GM21390 (cell line): ENCODE results near the gene CATSPERB.
"Not testable (repeated sequence)": the region's sequence is repeated elsewhere in the genome, so short reads cannot be mapped to it uniquely, and the experiment has no call there.

Experiments used
- ATAC-seq: cut with Tn5 transposase; IDR thresholded peaks from one replicate; pipeline ENCODE4 v1.9.1; 2021; ENCODE audit not compliant: unreplicated experiment

Gene CATSPERB

DNA sequence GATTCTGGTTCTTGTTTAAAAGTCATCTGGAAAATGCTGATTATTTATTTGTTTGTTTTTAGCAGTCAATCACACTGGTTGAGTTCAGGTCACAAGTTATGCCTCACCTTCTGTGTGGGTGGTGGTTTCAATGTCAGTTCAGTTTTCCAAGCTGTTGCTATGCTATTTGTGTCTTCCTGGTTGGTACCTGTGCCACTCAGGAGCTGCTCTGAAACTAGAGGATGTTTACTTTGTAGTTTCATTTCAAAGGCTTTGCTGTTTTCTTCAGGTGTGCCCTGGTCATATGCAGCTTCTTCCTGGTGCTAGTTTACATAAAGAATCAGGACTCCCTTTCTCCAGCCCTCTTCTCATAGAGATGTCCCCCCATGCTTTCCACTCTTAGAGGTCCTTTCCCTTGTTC is 146.0 kb downstream of the CATSPERB start:
- ATAC-seq = no peak

DNA sequence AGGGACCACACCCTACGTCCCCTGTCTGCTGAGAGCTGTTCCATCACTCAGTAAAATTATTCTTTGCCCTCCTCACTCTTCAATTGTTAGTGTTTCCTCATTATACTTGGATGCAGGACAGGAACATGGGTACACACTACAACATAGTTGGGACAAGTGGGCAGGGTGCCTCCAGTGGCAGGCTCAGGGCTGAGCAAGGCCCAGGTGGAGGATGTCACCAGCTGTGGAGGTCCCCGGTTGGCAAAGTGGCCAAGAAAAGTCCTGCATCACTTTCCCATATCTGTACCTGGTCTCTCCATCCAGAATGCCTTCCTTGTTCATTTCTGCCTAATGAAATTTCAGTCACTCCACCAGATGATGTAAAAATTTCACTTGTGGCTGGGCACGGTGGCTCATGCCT is 149.1 kb downstream of the CATSPERB start:
- no peak for ATAC-seq

GRCh38 chr14:91580876-91581577 is 150.9 kb downstream of the CATSPERB start:
- no peak for ATAC-seq

- ATAC-seq = no peak
Measured at GRCh38 chr14:91577632-91578233, 154.2 kb downstream of the CATSPERB start.

GRCh38 chr14:91575469-91576208 is 156.2 kb downstream of the CATSPERB start:
- ATAC-seq = no peak

GRCh38 chr14:91573894-91574837 is 157.7 kb downstream of the CATSPERB start:
- no peak for ATAC-seq

DNA sequence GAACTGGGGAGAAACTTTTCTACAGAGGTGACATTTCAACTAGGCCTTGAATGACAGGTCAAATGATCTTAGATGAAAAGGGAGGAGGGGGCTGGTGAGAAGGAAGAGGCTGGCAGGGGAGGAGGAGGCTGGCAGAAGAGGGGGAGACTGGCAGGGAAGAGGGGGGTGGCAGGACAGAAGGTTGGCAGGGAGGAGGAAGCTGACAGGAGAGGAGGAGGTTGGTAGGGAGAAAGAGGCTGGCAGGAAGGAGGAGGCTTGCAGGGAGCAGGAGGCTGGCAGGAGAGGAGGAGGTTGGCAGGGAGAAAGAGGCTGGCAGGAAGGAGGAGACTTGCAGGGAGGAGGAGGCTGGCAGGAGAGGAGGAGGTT is 158.4 kb downstream of the CATSPERB start:
- ATAC-seq = no peak

GRCh38 chr14:91570021-91570420 is 161.9 kb downstream of the CATSPERB start:
- no peak for ATAC-seq

GRCh38 chr14:91569301-91569700 is 162.6 kb downstream of the CATSPERB start:
- ATAC-seq = no peak

DNA sequence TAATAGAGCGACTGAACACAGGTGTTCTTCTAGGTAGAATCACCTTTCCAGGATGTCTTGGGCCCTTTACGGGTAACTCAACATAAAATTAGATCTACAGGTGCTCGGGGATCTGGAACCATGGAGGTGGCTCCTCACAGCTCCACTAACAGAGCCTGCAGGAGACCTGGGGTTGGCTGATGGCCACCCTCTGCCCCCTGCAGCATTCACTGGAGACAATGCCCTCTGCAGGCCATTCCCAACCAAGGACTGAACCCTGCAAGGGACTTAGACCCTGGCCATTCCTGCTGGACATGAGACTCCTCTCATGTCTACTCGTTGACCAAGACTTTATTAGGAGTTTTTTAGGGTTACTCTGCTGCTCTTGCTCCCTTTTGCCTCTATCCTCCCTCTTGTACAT is 163.3 kb downstream of the CATSPERB start:
- ATAC-seq = no peak

- not testable (repeated sequence) for ATAC-seq
Measured at GRCh38 chr14:91567827-91568226, 164.1 kb downstream of the CATSPERB start.

- no peak for ATAC-seq
Measured at GRCh38 chr14:91555531-91555930, 176.4 kb downstream of the CATSPERB start.

GRCh38 chr14:91554535-91555332 is 177.2 kb downstream of the CATSPERB start:
- ATAC-seq = no peak

GRCh38 chr14:91548108-91548507 is 183.8 kb downstream of the CATSPERB start:
- no peak for ATAC-seq

DNA sequence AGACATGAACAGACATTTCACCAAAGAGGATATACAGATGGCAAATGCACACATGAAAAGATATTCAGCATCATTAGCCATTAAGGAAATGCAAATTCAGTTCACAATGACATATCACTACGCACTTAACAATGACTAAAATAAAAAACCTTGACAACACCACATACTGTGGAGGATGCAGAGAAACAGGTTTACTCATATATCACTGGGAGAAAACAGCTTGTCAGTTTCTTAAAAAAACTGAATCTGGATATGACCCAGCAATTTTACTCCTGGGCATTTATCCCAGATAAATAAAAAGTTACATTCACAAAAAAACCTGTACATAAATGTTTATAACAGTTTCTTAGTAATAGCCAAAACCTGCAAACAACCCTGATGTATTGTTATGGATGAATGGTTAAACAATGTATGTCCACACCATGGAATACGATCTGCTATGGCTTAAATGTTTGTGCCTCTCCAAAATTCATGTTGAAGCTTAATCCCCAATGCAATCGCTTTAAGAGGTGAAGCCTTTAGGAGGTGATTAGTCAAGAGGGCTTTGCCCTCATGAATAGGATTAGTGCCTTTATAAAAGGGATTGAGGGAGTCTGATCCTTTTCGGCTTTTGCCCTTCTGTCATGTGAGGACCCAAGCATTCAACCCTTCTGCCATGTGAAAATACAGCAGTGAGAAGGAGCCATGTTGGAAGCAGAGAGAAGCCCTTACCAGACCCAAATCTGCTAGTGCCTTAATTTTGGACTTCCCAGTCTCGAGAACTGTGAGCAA is 185.8 kb downstream of the CATSPERB start:
- ATAC-seq = no peak

DNA sequence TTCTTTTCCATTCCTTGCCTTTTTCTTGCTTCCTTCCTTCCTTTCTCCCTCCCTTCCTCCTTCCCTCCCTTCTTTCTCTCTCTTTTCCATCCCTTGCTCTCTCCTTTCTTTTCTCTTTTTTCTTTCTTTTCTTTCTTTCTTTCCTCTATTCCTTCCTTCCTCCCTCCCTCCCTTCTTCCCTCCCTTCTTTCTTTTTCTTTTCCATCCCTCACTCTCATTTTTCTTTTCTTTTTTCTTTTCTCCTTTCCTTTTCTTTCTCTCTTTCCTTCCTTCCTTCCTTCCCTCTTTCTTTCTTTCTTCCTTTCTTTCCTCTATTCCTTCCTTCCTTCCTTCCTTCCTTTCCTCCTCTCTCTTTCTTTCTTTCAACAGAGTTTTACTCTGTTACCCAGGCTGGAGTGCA is 186.7 kb downstream of the CATSPERB start:
- ATAC-seq = no peak

- ATAC-seq = no peak
Measured at GRCh38 chr14:91536327-91536726, 195.6 kb downstream of the CATSPERB start.

DNA sequence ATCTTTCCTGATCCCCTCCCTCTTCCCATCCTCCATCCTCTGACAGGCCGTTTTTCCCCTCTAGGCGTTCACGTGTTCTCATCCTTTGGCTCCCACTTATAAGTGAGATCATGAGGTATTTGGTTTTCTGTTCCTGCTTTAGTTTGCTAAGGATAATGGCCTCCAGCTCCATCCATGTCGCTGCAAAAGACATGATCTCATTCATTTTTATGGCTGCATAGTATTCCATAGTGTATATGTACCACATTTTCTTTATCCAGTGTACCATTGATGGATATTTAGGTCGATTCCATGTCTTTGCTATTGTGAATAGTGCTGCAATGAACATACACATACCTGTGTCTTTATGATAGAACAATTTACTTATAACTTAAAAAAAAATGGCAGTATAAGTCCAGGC is 197.8 kb downstream of the CATSPERB start:
- not testable (repeated sequence) for ATAC-seq

DNA sequence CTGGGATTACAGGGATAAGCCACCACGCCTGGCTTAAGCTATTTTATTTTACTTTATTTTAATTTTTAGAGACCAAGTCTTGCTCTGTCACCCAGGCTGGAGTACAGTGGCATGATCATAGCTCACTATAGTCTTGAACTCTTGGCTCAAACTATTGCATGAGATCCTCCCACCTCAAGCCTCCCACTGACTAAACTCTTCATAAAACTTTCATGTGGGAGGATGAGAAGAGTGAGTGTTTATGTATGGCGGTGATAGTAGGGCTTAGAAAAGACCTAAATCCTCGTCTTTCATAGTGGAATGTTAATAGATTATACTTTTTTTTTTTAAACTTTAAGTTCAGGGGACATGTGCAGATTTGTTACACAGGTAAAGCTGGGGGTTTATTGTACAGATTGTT is 198.3 kb downstream of the CATSPERB start:
- ATAC-seq = no peak
